Measurements from ENCODE around the gene KRT74. TPM values are rescaled to one million over a fixed set of nuclear protein-coding genes. Genes with fewer than 3 reads are reported as not detected.

KRT74 gene
- polyA plus RNA-seq, 1 donor: not detected

- no peak for DNase-seq (ENCODE audit: low read depth)
Measured at GRCh38 chr12:52521175-52521567, 52.5 kb downstream of the KRT74 start.

GRCh38 chr12:52519826-52520662, 53.6 kb downstream of the KRT74 start, which contains the start of gene KRT5:
Gene KRT5 (minus strand): TSS chr12:52520394. CDS start chr12:52520296, 98 bp downstream.
- DNase-seq (ENCODE audit: low read depth): no peak

- no peak for DNase-seq (ENCODE audit: low read depth)
Measured at GRCh38 chr12:52519387-52519703, 54.3 kb downstream of the KRT74 start.

GRCh38 chr12:52518574-52519386, 54.9 kb downstream of the KRT74 start:
- DNase-seq (ENCODE audit: low read depth): no peak

GRCh38 chr12:52517888-52518287, 55.8 kb downstream of the KRT74 start:
- DNase-seq (ENCODE audit: low read depth): no peak

GRCh38 chr12:52517005-52517835, 56.4 kb downstream of the KRT74 start:
- DNase-seq (ENCODE audit: low read depth): no peak

GRCh38 chr12:52515927-52516831, 57.5 kb downstream of the KRT74 start:
- DNase-seq (ENCODE audit: low read depth): no peak

Other genes with a start within 250 kb of the KRT74 start
- not detected for gene KRT85, start 206.4 kb downstream of the KRT74 start, polyA plus RNA-seq (ENCODE audit: insufficient read length)
- gene KRT84, start 188.2 kb downstream of the KRT74 start, polyA plus RNA-seq (ENCODE audit: insufficient read length): not detected
- not detected for gene KRT82, start 167.5 kb downstream of the KRT74 start, polyA plus RNA-seq (ENCODE audit: insufficient read length)
- not detected for gene KRT75, start 139.5 kb downstream of the KRT74 start, polyA plus RNA-seq (ENCODE audit: insufficient read length)
- not detected for gene KRT6B, start 121.7 kb downstream of the KRT74 start, polyA plus RNA-seq (ENCODE audit: insufficient read length)
- gene KRT6C, start 100.0 kb downstream of the KRT74 start, polyA plus RNA-seq (ENCODE audit: insufficient read length): not detected
- gene KRT6A, start 80.6 kb downstream of the KRT74 start, polyA plus RNA-seq (ENCODE audit: insufficient read length): not detected
- gene KRT5, start 53.4 kb downstream of the KRT74 start, polyA plus RNA-seq (ENCODE audit: insufficient read length): 0.24 TPM
- not detected for gene KRT71, start 20.7 kb downstream of the KRT74 start, polyA plus RNA-seq (ENCODE audit: insufficient read length)
- 0.08 TPM for gene KRT72, start 27.6 kb upstream of the KRT74 start, polyA plus RNA-seq (ENCODE audit: insufficient read length)
- not detected for gene KRT73, start 44.7 kb upstream of the KRT74 start, polyA plus RNA-seq (ENCODE audit: insufficient read length)
- not detected for gene KRT2, start 78.4 kb upstream of the KRT74 start, polyA plus RNA-seq (ENCODE audit: insufficient read length)
- 1.0 TPM for gene KRT1, start 106.6 kb upstream of the KRT74 start, polyA plus RNA-seq (ENCODE audit: insufficient read length)
- not detected for gene KRT77, start 129.7 kb upstream of the KRT74 start, polyA plus RNA-seq (ENCODE audit: insufficient read length)
- gene KRT76, start 203.5 kb upstream of the KRT74 start, polyA plus RNA-seq (ENCODE audit: insufficient read length): not detected
- not detected for gene KRT3, start 222.3 kb upstream of the KRT74 start, polyA plus RNA-seq (ENCODE audit: insufficient read length)
- not detected for gene KRT4, start 240.3 kb upstream of the KRT74 start, polyA plus RNA-seq (ENCODE audit: insufficient read length)

Measured in forelimb muscle (tissue), 1 donor.